Inflammatory macrophage treated with lipopolysaccharide for 1 hour (primary cell): ENCODE data around the gene ARHGEF19.
"Not testable (repeated sequence)": the region's sequence is repeated elsewhere in the genome, so short reads cannot be mapped to it uniquely, and the experiment has no call there.

Source experiments
- DNase-seq, 2 donors: peaks; one replicate each; pipeline ENCODE4 v3.0.0-alpha.2; 2020 to 2022

The ARHGEF19 gene

GRCh38 chr1:16178596-16179497 is 33.6 kb downstream of the ARHGEF19 start:
- no peak for DNase-seq

DNA sequence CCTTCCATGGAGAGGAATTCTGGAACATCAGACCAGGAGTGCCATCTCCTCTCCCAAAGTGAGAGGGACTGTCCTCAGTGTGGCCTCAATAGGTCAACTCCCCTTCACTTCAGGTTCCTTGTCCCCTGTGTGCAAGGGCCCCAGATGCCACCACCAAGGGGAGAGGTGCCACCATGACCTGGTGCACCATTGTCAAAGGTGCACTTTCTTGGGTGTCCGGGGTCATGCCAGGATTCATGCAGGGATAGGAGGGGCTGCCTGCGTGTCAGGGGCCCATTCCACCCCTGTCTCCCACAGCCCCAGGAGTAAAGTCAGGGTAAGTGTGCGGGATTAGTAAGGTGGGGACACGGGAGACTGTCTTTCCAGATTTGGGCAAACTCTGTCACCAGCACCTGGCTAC is 35.1 kb downstream of the ARHGEF19 start:
- no peak for DNase-seq

- no peak for DNase-seq
Observed at GRCh38 chr1:16176653-16177052, 35.8 kb downstream of the ARHGEF19 start.

DNA sequence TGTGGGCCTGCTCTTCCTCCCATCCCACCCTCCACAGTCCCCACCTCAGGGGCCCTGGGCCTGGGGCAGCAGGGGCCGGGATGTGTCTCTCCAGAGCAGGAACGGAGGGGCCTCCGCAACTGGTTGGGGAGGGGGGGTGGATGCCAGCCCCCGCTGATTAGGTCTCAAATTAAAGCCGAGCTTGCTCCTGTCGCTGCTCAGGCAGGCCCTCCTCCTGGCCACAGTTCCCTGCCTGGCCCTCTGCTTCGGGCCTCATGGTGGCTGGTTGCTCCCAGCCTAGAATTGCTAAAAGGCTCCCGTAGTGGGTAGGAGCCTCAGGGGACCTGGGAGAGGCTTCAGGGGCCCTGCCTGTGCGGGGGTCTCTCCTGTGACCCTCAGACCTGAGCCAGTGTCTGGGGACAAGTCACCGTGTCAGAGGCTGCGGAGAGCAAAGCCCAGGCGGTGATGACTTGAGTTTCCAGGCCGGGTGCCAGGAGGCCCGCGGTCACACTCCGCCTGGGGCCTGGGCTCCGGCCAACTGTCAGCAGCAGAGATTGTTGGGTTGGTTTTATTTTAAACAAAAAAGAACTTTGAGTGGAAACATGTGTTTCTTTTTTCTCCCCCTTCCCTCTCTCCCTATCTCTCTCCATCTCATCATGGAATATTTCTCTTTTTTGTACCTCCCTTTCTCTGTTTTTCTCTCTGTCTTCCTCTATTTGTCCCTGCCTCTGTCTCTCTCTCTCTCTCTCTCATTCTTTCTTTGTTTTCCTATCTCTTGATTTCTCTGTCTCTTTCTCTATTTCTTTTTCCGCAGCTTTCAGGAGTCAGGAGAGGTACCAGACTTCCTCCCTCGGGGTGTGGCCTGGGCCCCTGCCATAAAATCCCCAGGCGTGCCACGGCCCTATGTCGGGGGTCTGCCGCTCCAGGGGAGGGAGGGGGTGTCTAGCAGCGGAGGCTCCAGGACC is 36.6 kb downstream of the ARHGEF19 start:
- DNase-seq = no peak

DNA sequence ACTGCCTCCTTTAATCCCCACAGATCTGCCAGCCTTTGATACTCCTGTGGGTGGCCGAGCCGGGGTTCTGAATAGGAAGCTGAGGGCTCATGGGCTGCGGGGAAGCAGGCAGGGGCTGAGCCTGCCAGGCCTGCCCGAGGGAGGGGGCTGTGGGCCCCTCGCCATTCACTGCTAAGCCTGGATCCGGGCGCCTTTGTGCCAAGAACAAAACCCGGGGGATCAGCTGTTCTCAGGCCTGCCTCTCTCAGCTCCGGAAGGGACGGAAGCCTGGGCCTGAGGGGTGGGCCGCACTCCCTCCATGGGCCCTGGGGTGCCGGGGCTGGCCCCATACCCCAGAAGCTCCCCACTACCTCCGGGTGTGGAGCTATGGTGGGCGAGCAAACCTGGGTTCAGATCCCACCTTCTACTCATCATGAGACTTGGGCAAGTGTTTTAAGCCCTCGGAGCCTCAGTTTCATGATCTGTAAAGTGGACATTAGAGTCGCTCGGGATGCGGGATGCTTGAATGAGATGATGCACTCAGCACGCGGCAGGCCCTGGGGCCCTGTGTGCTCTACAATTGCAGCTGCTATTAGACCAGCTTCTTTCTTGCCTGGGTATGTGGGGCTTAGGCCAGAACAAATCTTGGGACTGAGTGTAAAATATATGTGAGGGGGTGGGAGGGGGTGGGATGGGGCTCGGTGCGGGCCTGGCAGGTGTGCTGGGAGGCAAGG is 37.4 kb downstream of the ARHGEF19 start:
- no peak for DNase-seq

DNA sequence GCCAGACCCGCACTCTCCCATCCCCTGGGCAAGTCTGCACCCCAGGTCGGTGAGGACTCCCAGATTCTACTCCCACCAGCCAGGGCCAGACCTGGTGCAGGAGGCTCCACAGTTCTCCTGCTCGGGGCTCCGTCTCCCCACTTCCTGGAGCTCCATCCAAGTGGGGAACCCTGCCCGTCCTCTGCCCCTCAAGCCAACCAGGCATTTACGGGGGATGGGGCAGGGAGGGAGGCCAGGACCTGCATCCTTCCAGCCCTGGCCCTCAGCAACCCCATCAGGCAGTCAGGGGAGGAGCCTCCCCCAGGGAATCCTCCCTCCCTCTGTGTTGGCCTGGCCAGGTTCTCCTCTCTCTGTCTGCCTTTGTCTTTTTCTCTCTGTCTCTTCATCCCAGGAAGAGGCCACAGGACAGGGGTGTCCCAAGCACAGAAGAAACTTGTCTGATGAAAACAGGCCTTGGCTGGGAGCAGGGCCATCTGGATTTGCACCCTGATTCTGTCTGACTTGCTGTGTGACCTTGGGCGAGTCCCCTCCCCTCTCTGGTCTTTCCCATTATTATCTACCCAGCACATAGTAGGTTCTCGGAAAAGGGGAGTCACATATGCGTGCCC is 38.1 kb downstream of the ARHGEF19 start:
- no peak for DNase-seq

DNA sequence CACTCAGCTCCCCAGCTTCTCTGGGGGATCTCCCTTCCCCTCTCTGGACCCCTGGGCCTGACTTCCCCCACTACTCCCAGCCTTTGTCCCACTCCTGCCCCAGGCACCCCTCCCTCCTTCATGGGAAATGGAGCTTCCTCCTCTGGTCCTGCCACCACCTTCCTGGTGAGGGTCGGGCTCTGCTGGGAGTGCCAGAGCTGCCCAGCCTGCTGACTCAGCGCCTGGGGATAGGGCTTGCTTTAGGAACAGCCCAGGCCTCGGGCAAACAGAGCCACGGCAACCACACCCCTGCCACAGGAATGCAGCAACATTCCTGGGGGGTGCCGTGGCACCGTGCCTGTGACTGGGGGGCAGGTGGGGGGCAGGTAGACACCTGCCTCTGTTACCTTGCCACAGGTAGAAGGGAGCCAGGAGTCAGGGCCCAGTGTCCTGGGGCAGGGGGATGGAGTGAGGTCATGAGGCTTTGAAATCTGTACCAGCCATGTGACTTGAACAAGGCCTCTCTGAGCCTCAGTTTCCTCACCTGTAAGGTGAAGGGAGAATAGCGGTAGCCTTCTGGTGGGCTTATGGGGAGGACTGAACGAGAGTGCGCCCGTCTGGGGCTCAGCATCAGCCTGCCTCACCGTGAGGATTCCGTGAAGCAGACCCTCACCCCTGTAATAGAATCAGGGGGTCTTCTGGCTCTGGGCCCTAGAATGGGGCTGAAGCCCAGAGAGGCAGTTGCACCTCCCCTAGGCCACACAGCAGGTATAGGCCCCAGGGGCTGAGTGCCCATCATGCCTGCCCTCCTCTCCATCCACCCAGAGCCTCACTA is 38.8 kb downstream of the ARHGEF19 start:
- no peak for DNase-seq

- peak; percentile 64 to 75 for DNase-seq
Observed at GRCh38 chr1:16172964-16173446, 39.4 kb downstream of the ARHGEF19 start.

DNA sequence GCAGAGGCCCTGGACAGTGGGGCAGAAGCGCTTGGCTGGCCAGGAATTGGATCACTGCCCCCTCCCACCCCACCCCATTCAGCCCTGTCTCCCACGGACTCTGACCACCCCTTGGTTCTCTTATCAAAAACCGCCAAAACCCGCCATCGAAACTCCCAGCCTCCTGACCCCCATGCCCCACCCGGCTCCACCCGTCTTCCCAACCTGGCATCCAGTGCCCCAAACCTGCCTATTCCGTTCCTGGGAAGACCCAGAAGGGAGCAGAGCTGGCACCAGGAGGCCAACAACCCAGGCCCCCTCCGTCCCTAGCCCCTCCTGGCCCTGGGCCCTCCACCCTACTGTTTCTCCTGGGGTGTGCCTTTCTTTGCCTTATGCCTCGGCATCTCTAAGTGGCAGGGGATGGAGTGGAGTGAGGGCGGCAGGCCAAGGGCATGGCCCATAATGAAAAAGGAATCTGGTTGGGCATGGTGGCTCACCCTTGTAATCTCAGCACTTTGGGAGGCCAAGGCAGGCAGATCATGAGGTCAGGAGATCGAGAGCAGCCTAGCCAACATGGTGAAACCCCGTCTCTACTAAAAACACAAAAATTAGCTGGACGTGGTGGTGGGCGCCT is 40.1 kb downstream of the ARHGEF19 start:
- DNase-seq = no peak

DNA sequence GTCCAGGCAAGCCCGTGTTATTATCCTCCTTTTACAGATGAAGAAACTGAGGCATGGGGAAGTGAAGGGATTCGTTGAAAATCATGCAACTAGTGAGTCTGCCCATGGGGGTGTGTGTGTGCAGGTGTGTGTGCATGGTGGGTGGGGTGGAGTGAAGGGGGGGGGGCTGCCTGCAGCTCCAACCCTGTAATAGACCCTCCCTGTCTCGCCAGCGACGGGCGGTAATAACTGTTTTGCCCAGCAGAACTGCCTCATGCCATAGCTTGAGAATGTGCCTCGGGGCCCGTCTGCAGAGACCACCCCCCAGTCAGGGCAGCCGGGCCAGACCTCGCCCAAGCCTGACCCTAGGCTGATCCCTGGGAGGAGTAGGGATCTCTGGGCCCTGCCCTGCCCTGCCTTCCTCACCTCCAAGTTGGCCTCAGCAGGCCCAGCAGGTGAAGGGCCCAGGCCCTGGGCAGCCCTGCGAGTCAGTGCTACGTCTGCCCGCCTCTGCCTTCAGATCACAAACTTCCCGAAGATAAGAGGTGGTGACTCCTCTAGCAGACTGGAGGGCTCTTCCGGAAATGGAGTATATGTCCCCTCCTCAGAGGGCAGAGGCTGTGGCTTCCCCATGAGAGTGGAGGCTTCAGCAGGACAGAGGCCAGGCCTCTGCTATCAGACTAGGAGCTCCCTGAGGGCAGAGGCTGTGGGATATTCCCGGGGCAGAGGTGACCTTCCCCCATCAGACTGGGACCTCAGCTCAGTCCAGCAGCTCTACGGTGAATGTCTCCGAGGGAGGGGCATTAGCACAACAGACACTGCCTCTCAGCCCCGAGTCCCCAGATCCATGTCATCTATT is 40.9 kb downstream of the ARHGEF19 start:
- DNase-seq = no peak

DNA sequence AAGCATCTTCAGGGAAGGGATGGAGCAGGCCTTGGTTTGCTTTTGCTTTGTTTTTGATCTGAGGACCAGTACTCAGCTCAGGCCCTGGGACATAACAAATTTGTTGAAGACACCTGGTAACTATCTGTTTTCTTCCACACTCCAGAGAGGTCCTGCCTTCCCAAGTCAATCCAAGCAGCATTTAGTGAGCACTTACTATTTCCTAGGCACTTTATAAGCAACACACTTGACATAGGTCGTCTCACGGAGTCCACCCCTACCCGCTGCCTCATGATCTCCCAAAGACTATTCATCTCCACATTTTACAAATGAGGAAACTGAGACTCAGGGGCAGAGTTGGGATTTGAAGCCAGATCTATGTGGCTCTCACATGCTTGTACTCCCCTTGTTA is 42.2 kb downstream of the ARHGEF19 start:
- DNase-seq = no peak

- DNase-seq = no peak
Observed at GRCh38 chr1:16168622-16169360, 43.7 kb downstream of the ARHGEF19 start.

- DNase-seq = not testable (repeated sequence)
Observed at GRCh38 chr1:16168144-16168495, 44.3 kb downstream of the ARHGEF19 start.

DNA sequence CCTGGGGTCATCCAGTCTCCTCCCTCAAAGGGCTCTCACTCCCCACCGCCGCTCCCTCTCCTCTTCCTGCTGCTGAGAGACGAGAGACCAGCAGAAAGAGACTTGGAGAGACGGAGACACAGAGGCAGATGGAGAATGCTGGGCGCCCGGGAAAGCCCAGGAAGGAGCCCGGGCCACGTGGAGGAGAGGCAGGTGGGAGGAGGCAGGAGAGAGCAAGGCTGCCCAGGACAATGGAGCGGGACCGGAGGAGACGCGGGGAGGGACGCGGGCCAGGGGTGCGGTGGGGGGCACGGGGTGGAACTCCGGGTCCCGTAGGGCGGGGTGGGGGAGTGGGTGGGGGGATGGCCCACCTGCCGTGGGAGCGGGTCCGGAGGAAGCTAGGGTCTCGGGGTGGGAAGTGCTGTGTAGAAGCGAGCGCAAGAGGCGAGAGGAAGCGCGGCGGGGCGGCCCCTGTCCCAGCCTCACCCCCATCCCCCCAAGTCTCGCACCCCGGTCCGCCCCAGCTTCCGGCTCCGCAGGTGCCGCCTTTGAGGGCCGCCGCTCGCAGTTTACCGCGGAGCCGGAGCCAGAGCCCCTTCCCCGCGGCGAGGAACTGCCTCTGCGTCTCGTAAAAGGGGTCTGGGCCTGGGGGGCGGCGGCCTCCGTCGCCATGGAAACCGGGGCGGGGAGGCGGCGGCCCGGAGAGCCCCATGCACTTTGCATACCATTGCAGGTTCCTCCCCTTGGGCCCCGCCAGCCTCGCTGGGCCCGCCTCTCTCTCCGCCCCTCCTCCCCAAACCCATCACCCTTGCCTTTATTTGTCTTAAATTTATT is 44.9 kb downstream of the ARHGEF19 start:
- no peak for DNase-seq

- no peak for DNase-seq
Observed at GRCh38 chr1:16166117-16166516, 46.3 kb downstream of the ARHGEF19 start.

GRCh38 chr1:16165548-16165947 is 46.9 kb downstream of the ARHGEF19 start:
- DNase-seq = no peak

GRCh38 chr1:16165073-16165364 is 47.4 kb downstream of the ARHGEF19 start:
- no peak for DNase-seq

- DNase-seq = peak; percentile 44 to 65
Observed at GRCh38 chr1:16164213-16165072, 48.0 kb downstream of the ARHGEF19 start.
